Activated CD4-positive, alpha-beta T cell treated with anti-CD3 and anti-CD28 coated beads, Interleukin-2, amount 50 U/mL, for 48 hours (primary cell): ENCODE results near the gene SYCP3.
A peak's percentile ranks its signal among the peaks of the same experiment; 100 is the strongest.
"Not testable (repeated sequence)": the region's sequence is repeated elsewhere in the genome, so short reads cannot be mapped to it uniquely, and the experiment has no call there.

Experiments used
- DNase-seq, 2 experiments: peaks; one replicate each; pipeline ENCODE4 v3.0.0-alpha.2; 2020

Gene SYCP3

DNA sequence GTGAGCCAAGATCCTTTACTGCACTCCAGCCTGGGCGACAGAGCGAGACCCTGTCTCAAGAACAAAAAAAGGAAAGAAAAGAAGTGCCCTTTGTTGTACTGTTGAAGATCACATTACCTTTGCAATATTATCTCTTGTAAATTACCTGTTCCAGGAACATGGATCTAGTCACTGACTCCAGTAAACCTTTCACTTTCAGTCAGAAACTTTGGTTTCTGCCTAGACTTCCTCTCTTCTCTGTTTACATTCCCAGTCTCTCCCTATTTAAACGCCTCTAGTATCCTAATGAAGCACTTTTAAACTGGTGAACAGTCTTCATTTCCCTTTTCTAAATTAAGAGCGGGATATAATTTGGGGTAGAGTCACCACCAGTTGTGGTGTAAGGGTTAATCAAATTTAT, 29.0 kb downstream of the SYCP3 start:
- no peak for DNase-seq

DNA sequence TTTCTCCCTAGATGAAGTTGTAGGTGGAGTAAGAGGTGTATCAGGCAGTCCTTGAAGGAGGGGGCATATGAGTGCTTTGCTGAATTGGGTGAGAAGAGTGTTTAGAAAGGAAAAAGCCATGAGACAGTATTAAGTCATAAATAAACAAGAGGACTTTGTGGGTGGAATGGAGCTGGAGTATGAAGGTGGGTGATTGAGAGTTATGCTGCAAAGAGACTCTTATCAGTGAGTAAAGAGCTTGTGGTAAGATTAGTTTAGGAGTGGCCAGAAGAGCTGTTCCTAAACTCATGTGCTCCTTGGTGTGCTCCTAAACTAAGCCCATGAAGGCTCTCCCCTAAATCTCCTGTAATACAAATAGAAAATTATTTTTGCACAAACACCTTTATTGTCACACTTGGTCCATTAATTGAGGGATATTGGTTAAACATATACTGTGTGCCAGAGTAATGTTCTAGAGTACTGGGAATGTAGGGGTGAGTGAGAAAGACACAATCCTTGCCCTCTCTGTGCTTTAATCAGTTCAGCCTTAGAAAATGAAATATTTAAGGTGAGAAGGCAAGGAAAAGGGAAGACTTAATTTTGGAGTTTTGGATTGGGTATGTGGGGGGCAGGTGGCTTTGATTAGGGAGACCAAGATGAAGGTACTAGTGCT, 32.0 kb downstream of the SYCP3 start:
- DNase-seq: no peak

DNA sequence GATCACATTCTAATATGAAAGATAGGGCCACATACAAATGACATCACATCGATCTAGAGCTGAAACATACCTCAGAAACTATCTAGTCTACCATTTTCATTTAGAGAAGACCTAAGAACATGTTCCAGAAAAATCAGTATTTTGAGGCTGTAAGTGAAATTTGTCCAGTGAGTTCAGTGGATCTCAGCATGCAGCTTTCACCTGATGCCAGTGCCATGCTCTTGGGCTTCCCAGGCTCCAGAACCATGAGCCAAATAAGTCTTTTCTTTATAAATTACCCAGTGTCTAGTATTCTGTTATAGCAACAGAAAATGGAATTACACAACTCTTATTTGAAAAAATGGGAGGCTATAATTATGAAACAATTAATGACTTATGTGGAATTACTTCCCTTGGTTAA, 32.9 kb downstream of the SYCP3 start:
- no peak for DNase-seq

DNA sequence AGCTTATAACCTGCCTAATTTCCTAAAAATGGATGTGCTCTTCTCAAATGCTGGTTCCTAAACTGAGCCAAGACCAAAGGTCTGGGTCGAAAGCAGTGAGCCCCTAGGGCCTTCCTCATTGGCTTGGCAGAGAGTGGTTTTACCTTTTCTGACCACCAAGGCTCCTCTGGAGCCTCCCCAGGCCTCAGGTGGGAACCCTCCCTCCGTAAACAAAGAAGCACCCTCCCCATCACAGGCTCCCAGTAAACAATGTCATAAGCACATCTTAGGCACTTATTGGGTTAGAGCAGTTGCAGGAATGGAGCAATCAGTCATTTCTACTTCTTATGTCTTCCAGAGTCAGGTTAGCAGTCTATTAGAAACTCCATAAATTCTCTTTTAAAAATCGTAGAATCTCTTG, 35.8 kb downstream of the SYCP3 start:
- no peak for DNase-seq

DNA sequence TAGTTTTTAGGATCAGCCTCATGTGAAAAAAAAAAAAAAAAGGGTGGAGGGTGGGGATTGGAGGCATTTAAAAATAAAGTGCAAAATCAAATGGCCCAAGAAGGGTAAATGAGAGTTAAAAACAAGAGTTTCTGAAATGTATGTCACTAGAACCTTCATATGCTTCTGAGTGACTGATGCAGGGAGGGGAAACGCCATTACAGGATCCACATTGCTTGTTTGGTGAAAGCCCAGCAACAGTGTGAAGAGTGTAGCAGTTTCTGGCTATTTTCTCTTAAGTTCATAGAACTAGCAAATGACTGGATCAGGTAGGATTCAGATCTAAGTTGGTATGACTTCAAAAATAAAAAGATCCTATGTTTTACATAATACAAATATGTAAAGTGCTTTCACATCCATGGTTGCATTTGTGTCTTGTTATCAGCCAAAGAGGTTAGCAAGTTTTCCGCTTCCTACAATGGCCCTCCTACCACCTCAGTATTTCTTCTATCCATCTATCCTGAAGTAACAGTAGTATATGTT, 38.9 kb downstream of the SYCP3 start:
- DNase-seq: no peak

DNA sequence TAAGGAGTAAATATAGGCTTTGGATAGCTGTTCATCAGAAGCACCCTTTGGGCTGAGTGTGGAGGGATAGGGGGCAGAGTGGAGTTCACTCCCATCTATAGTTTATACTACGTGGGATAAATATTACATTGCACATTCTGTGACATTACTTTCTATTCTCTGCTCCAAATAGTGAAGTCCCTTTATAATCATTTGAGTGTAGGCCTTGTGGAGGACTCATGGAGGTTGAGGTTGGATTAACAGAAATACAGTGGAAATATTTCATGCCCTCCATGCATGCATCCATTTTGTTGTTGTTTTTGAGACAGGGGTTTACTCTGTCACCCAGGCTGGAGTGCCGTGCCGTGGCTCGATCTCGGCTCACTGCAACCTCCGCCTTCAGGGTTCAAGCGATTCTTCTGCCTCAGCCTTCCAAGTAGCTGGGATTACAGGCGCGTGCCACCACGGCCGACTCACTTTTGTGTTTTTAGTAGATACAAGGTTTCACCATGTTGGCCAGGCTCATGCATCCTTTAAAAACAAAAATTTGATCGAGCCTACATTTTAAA, 40.4 kb downstream of the SYCP3 start:
- peak; percentile 7 to 11 for DNase-seq

DNA sequence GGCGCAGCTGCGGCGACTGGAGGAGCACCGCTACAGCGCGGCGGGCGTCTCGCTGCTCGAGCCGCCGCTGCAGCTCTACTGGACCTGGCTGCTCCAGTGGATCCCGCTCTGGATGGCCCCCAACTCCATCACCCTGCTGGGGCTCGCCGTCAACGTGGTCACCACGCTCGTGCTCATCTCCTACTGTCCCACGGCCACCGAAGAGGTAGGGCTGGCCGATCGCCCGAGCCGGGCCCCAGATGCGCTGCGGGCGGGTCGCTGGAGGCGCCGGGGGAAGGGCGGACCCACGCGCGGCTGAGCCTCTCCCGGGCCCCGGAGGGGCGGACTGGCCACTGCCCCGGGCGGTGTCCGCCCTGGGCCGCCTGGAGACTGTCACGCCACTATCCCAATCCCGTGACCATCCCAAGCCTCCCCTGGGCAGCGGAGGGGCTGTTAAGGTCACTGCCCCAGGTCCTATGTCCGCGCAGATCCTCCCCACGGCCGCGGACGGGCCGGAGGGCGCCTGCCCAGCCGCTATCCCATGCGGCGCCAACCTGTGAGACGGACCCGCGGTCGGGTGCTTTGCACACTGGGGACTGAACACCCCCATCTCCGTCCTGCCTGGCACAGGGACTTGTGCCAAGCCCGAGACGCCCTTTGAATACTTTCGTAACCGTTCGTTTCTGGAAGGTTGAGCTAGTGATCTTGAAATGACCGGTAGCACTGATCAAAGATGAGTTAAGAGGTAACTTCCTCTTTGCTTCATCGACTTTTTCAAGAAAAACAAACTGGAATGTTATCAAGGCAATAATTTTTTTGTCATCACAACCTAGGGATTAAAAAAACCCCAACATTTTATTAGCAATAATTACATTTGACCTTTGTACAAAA, 41.1 kb downstream of the SYCP3 start:
- peak; percentile 34 to 42 for DNase-seq

DNA sequence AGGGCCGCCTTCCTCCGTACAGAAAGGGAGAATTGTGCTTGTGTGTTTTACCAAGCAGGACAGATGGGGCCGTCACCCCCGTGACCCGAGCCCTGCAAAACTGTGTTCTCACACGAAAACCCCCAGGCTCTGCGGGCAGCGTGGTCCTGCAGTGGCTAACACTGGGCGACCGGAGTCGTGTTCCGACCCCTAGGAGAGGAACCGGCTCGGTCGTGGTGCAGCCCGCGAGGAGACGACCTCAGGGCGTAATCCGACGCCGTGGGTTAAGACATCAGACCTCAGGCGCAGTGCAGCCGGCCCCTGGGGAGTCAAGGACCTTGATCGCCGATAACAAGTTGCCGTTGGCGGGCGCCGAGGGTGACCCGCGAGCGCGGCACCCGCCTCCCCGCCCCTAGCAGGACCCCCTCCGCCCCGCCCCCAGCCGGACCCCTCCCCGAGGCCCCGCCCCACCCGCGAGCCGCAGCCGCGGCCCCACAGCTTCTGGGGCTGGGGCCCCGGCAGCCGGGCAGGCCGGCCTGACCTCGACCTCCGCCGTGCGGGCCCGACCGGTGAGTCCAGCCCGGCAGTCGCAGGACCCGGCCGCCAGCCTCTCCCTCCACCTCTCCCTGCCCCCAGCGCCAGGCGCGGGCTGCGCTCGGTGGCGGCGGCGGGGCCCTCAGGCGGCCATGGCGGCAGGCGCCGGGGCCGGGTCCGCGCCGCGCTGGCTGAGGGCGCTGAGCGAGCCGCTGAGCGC, 41.9 kb downstream of the SYCP3 start, which contains the start of gene CHPT1:
Gene CHPT1, plus strand, starts transcription at position 444 of the 733 bp plus-strand sequence. Its CDS starts 222 bp downstream, at position 666.
- DNase-seq: peak; percentile 65

DNA sequence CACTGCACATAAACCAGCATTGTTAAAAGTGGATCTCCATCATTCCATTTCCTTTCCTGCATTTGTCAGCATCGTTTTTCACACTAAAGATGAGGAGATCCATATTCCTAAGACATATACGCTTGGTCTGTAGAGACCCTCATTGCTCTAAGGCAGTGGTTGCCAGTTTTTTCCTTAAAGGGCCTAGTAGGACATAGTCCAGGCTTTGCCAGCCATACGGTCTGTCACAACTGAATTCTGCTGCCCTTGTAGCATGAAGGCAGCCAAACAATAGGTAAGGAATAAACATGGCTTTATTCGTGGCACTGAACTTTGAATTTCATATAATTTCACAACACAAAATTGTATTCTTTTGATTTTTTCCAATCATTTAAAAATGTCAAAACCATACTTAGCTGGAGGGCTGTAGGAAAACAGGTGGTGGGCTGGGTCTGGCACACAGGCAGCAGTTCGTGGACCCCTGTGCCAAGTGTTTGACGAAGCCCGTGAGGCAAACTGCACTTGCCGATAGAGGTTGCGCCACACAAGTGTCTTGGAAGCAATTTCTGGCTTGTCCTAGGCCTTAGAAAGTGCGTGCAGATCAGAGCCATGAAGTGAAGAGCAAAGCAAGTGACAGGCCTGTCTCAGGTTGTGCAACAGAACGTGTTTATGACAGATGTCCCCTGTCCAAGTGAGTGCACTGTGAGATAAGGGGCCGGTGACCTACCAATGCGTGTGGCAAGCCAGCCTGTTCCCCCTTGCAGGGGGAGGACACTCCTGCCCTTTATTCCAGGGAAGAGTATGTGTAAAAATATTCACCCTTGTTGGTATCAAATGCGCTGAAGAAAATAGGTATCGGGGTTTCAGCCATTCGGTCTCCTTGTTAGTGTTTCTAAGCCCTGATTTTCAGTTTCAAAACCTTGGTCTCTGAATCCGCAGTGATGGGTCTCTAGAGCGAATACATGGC, 42.7 kb downstream of the SYCP3 start:
- peak; percentile 5 to 7 for DNase-seq

DNA sequence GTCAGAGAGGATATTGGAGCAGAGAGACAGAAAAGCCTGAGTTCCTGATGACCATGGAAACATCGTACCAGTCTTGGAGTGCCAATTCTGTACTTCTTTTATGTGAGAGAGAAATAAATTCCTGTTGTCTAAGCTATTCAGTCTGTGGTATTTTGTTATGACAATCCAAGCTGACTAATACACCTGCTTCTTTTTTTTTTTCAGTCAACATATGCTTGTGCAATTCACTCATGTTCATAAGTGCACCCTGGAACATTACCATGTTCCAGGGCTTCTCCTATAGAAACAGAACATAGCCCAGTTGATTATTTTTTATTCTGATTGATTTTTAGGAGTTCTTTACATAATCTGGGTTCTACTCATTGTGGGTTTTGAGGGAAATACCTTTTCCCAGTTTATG, 43.6 kb downstream of the SYCP3 start:
- DNase-seq: no peak

DNA sequence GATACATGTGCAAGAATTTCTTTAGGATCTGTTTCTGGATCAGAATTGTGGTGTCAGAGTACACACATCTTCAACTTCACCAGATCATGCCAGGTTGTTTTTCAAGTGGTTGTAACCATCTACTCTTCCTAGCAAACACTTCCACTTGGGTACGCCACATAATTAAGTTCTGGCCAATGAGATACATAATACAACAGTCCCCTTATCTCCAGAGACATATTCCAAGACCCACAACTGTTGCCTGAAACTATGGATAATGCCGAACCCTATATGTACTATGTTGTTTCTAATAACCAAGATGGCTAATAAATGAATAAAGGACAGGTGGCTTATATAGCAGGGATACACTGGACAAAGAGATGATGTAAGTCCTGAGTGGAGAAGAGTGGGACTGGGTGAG, 44.3 kb downstream of the SYCP3 start:
- DNase-seq: no peak

DNA sequence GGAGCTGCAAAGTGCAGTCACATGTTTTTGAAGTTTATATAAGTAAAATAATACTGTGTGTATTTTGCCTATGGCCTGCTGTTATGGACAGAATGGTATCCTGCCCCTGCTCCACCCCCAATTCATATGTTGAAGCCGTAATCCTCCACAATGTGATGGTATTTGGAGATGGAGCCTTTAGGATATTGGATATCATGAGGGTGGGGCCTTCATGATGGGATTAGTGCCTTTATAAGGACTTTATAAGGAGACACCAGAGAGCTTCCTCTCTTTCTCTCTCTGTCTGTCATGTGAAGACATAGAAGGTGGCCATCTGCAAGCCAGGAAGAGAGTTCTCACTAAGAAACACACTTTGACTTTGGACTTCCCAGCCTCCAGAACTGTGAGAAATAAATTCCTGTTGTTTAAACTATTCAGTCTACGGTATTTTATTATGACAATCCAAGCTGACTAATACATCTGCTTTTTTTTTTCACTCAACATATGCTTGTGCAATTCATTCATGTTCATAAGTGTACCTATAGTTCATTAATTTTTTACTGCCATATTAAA, 44.9 kb downstream of the SYCP3 start:
- DNase-seq: no peak

DNA sequence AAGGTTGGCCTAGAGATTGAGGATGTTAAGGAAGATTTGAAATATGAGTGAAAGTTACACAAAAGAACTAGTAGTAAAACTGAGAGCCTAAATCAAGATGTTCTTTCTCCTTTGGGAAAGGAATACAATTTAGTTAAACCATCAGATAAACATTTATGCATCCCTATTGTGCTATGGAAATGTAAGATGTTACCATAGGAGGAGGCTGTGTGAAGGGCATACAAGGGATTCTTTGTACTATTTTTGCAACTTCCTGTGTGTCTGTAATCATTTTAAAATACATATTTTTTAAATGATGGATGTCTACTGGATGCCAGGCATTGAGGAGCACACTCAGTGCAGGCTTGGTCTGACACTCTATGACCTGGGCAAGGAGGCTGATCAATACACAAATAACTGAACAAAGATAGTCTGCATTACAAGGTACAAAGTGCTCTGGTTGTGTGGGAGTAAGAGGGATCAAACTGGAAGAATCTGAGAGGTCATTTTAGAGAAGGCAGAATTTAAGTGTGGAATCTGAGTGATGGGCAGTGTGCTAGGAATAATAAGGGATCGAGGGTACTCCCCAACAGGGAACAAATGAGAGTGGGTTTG, 47.7 kb downstream of the SYCP3 start:
- DNase-seq: no peak

DNA sequence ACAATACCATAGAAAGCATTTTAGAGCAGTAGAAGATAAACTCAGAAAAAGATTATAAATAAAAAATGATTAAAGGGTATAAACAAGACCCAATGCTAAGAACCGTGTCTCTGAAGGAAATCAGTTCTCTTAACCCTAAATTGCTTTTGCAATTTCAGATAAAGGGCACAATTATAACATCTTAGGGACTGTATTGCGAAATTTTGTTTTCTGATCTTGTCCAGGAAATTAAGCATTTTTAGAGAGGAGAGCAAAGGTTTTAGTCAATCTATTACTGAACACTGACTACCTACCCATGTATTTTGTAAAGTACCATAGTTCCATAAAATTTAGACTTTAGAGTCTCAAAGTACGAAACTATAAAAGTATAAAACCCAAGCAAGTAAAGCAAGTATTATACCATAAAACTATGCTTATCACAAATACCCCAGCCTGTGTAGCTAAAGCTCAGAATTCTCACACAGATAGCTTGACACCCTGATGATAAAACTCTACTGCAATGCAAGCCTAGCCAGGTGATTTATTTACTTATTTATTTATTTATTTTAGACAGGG, 48.6 kb downstream of the SYCP3 start:
- DNase-seq: no peak

DNA sequence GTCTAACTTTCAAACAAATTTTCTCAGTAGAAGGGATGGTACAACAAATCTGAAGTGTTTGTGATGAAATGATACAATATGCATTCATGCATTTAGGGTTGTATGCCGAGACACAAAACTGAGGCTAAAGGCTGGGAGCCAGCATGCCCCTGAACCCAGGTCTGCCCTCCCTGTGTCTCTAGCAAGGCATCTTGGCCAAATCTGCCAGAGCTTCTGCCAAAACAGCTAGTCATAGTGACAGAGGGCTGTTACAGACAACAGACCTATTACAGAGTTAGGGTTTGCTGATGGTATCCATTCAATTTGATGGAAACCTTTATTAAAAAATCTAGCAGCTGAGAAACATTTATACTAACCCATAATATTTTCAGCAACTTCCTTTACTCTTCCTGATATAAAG, 53.1 kb downstream of the SYCP3 start:
- DNase-seq: no peak

DNA sequence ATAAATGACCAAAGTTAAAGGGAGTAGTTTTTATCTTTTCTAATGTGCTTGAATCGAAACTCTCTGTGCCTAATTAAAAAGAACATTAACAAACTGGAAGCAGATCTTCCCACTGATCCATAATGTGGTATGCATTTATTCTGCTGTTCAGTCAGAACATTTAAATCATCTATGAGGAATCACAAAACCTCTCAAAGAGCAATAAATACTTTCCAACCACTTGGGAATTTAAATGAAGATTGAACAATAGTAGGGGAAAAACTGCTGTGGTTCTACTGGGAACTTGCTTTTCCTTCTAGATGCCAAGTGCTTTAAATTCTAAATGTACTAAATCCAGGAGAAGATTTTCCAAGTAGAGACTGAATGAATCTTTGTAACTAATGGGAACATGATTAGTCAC, 54.2 kb downstream of the SYCP3 start:
- DNase-seq: no peak

DNA sequence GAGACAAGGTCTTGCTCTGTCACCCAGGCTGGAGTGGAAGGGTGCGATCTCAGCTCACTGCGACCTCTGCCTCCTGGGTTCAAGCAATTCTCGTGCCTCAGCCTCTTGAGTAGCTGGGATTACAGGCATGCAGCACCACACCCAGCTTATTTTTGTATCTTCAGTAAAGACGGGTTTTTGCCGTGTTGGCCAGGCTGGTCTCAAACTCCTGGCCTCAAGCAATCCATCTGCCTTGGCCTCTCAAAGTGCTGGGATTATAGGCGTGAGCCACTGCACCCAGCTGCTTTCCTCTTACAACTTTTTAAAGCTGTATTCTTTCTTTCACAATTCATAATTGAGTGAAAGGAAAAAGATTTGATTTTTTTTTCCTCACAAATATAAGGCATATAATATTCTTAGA, 57.6 kb downstream of the SYCP3 start:
- not testable (repeated sequence) for DNase-seq

DNA sequence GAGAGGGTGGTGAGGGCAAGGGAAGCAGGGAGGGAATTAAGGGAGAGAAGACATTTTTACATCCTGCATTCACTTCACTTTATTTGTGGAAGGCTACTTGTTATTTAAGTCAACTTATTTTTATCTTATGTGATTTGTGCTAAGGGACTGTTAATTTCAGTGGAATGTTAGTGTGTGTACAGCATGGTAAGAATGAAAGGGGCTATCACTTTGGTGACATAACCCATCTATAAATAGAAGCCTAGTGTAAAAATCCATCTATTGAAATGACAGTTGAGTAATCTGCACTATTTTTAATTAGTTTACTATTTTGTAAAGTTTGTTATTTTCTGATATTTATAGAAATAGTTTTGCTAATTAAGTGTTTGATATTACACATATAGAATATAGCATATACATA, 58.6 kb downstream of the SYCP3 start:
- DNase-seq: no peak

DNA sequence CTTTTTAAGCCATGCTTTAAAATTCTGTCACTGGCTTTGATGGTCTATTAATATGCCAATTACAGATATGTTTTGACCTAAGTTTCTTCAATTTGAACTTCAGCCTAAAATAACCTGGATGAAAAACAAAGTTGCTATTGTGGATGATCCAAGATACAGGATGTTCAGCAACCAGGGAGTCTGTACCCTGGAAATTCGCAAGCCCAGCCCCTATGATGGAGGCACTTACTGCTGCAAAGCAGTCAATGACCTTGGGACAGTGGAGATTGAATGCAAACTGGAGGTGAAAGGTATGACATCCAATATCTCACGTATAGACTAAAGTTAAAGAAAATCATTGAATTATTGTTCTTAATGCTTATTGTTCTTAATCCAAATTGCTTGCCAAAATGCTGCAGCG, 59.0 kb downstream of the SYCP3 start:
- DNase-seq: no peak
